ENCODE measurements around the gene TTC34.
"Not testable (repeated sequence)": the region's sequence is repeated elsewhere in the genome, so short reads cannot be mapped to it uniquely, and the experiment has no call there.

The TTC34 gene

DNA sequence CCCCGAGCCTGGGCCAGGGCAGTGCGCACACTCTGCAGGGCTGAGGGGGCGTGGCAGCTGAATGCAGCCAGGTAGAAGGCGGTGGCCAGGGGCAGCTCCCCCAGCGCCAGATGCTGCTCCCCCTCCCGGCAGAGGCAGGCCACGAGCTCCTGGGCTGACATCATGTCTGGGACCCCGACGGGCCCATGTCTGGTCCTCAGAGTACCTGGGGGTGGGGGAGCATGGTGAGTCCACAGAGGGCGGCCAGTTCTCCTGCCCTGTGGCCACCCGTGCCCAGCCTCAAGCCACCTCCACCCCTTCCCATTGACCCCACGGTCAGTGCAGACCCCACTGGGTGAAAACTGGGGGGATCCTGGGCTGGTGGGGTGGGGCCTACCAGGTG, 838 bp downstream of the TTC34 start:
- FAIRE-seq (no peak), DNase-seq (ENCODE audit: insufficient read length, low spot score) (no peak)

DNA sequence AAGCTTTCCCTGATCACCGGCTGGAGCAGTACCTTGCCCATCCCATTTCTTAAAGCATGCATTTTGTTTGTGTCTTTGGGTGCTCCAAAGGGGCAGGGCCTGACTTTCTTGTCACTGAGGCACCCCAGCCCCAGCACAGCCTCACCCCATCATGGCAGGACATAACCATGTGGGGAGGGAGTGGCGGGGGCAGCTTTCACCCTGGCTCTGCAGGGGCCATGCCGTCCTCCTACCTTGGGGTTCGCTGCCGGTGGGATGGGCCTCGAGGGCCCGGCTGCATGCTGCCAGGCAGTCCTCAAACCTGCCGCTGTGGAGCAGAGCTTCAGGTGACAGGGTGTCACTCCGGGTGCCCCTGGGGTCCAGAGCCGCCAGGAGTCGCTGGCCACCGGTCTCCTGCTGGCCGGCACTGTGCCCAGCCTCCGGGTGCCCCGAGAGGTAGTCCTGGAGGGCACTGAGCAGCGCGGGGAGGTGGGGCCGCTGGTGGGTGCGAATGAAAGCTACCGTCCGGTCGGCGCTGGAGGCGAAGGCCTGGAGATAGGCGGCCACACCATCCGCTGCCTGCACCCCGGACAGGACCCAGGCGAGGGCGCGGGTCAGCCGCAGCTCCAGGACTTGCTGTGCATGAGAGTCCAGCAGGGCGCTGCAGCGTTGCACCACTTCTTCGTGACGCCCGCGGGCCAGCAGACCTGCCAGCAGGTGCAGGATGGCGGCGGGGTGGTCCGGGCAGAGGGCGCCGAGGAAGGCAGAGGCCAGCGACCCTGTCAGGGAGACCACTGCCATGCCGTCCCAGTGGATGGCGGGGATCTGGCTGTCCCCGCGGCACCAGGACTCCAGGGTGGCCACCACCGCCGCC, 1.5 kb downstream of the TTC34 start:
- FAIRE-seq (no peak), DNase-seq (ENCODE audit: insufficient read length, low spot score) (no peak)

DNA sequence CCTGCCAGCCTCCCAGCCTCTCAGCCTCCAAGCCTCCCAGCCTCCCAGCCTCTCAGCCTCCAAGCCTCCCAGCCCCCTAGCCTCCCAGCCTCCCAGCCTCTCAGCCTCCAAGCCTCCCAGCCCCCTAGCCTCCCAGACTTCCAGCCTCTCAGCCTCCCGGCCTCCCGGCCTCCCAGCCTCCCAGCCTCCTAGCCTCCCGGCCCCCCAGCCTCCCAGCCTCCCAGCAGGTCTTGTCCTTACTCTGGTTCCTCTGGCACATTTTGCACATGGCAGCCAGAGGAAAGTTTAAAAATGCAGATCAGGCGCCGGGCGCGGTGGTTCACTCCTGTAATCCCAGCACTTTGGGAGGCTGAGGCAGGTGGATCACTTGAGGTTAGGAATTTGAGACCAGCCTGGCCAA, 2.5 kb downstream of the TTC34 start:
- not testable (repeated sequence) for DNase-seq (ENCODE audit: insufficient read length, low spot score)

DNA sequence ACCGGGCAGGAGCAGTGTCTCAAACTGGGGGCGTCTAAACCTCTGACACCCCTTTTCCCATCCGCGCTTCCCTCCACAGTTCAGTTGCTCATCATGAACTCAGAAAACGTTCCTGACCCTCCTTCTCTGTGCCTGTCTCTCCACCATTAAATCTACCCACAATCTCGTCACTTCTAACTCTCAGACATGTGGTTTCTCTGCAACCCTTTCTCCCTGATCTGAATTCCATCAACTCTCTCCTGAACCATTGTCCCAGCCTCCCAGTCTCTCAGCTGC, 3.8 kb downstream of the TTC34 start:
- DNase-seq (ENCODE audit: insufficient read length, low spot score) (no peak), FAIRE-seq (no peak)

More for the DNA sequence above, 2.5 kb downstream of the TTC34 start:
- not testable (repeated sequence) for FAIRE-seq

DNA sequence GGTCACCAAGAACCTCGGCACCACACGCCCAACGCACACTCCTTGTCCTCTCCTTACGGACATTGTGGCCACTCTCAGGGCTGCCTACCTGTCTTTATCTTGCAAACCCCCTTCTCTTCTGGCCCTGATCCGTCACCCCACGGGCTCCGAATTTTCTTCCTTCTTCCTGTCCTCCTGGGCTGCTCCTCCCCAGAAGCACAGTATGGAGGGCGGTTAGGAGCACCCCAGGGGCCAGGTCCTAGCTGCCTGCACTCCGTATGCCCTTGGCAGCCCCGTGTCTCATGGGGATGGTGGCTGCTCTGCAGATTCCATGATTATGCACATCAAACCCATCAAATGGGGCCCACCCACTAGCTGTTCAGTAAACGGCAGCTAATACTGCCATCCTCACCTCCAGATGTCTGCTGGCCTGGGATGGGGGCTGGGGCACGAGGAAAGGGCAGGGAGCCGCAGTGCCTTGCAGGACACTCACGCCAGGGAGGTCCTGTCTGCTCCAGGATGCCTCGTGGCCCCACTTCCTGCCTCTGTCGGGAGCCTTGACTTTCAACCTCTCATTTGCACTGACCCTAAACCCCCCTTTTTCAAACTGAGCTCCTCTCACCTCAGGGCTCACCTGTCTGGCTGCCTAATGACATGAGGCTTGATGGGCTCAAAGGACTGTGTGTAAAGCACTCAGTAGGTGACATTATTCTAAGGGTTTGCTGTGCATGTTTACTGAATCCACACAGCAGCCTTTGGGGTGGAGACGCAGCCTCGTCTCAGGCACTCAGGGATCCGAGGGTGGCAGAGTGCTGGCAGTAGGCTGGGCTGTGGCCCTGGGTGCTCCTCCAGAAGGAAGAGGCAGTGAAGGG, 4.4 kb downstream of the TTC34 start:
- FAIRE-seq (no peak), DNase-seq (ENCODE audit: insufficient read length, low spot score) (no peak)

DNA sequence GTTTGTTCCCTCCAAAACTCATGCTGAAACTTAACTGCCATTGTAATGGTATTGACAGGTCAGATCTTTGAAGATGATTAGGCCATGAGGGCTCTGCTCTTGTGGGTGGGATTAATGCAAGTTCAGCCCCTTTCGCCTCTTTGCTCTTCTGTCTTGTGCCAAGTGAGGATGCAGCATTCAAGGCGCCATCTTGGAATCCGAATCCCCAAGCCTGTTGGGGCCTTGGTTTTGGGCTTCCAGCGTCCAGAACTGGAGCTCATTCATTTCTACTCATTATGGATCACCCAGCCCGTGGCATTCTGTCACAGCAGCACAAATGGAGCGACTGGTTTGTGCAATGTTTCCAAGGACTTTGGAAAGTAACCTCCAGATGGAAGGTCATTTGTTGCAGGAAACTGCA, 5.6 kb downstream of the TTC34 start:
- no peak for DNase-seq (ENCODE audit: insufficient read length, low spot score)
- no peak for FAIRE-seq

DNA sequence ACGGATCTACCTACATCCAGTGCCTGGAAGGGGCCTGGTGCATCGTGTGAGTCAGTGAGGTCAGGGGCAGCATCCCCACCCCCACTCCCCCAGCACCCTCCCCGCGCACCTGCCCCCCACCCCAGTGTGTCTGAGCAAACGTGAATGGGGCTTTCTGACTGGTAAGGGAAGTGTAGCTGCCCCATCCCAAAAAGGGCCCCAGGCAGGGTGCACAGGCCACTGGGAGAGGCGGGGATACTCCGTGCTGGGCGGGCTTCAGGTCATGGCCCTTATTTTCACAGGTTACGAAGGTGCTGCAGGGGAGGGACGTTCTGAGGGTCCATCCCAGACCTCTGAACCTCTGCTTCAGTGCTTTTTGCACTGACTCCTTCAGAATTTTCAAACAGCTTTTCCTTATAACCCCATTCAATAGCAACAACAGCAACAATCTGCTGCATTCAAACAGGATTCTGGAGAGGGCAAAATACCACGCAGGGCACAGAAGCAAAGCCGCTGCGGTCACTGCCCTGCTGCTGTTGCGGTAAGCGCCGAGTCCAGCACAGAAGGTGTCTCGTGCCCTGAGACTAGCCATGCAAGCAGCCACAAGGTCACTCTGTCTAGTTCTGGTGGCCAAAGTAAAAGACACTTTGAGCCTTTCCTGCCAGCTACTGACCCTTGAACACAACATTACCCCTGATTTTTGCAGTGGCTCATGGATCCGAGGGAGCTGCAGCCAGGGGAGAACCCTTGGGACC, 10.3 kb downstream of the TTC34 start:
- FAIRE-seq: no peak
- DNase-seq (ENCODE audit: insufficient read length, low spot score): no peak

DNA sequence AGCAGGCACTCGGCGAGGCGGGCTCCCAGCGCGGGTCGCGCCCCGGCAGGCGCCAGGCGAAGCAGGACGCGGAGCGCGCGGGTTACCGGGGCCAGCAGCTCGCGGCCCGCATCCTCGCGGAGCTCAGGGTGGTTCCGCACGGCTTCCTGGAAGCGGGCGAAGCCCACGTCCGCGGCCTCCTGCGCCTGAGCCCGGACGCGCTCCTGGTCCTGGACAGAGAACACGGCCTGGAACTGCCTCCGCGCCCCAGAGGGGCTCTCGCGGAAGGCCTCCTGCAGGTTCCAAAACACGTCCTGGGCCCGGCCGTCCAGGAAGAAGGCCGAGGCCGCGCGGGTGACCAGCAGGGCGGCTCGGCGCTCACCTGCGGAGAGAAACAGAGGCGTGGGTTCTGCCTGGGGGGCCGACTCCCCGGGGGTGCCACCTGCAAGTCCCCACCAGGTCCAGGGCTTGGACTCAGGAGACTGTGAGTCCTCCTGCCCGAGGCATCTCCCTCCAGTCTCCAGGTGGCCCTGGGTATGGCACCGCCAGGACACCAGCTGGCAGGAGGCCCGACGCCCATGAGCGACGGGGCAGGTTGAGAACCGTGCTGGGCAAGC, 11.4 kb downstream of the TTC34 start:
- no peak for FAIRE-seq
- DNase-seq (ENCODE audit: insufficient read length, low spot score): no peak

DNA sequence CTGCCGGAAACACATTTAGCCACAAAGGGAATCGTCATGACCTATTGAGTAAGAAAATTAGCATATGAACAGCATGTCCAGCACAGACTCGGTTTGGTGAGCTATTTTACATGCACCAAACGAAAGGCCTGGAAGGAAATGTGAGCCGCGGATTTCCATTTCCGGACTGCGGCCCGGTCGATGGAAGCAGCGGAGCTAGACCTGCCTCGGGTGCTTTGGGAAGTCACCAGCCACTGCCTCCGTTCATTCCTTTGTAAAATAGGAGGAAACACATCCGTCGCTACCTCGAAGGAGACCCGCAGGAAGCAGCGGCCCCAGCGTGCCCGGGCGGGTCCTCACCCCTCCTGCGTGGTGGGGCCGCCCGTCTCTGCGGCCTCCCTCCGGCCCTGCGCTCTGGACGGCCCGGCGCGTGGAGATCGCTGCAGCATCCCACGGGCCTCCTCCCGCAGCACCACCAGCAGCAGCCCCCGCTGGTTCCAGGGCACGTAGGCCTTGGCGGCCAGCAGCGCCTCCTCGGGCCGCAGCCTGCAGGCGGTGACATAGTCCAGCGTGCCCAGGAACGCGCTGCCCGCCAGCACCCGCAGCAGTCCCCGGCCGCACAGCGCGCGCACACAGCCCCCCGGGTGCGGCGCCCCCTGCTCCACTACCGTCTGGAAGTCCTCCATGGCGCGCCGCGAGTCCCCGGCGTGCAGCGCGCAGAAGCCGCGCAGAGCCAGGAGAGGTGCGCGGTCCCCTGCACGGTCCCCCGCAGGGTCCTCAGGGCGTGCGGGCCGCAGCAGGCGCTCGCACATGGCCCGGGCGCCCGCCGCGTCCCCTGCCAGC, 12.1 kb downstream of the TTC34 start:
- DNase-seq (ENCODE audit: insufficient read length, low spot score): no peak
- no peak for FAIRE-seq

DNA sequence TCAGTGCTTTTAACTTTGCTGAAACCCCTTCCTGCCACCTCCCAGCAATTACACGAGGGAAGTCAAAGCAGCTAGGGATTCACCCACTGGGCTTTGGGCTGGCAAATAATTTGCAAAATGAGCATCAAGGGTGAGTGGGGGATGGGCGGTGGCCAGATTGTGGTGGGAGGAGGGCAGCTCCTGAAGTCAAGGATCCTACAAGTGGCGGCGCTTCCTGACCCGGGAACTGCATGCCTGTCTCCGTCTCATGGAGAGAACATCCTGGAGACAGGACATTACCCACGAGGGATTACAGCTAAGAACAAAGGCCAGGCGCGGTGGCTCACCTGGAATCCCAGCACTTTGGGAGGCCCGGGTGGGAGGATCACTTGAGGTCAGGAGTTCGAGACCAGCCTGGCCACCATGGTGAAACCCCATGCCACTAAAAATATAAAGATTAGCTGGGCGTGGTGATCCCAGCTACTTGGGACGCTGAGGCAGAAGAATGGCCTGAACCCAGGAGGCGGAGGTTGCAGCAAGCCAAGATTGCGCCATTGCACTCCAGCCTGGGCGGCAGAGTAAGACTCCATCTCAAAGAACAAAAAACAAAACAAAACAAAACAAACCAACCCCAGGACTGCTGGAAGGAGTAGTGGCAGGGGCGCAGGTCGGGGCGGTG, 12.9 kb downstream of the TTC34 start:
- FAIRE-seq (no peak), DNase-seq (ENCODE audit: insufficient read length, low spot score) (no peak)

DNA sequence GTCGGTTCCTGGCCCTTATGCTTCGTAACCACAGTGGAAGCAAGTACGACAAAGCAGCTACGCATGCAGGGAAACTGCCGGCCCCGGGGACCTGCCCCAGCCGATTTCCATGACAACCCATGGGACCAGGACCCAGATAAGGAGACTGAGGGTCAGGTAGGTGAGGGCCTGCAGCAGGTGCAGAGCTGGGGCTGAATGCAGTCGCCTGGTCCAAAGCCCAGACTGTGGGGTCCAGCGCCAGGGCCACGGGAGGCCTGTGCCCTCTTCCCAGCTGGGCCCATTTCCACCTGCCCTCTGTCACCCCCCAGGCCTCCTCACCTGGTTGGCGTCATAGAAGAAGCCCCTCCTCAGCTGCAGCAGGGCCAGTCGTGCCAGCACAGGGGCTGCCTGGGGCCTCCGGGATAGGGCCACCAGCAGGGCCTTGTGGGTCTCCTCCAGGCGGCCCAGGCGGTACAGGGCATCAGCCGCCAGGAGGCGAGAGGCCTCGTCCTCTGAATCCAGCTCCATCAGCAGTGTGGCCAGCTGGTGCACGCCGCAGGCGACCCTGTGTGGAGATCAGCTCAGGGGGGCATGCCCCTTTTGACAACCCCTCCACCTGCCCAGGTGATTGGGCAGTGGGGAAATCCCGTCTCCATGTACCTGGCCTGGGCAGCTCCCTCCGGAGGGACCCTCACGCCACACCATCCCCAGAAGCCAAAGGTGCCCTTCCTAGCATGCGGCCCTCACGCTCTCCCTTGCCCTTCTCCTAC, 14.2 kb downstream of the TTC34 start:
- no peak for FAIRE-seq

DNA sequence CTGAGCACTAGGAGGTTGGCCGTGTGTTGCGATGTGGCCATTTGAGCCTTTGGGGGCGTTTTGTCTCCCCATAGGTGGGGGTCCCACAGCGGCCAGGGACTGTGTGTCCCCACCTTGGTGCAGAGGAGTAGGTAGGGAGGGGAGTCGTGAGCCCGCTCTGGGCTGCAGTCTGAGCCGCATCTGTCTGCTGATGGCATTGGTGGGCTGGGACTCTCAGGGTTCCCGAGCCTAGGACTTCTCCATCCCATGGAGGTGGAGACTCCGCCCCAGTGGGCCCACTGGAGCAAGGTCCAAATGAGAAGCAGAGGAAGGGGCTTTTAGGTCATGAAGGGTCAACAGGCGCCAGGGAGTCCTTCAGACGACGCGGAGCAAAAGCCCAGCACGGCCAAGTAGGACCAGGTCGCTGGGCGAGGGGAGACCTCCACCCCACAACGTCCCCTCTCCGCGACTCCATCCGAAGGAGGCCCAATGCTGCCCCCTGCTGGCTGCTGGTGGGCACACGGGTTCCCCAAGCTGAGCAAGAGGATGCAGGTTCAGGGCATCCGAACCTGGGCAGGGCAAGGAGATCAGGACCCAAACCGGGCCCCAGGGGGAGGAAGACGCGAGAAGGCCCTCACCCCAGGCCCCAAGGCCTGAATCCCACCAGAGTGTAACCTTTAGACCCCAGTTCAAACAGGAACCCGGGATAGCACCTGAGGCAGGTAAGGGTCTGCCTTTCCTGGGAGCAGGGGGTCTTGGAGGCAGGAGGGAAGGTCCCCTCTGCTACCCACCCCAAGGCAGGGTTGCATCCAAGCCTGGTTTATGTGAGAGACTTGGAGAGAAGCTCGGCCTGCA, 14.9 kb downstream of the TTC34 start:
- FAIRE-seq (no peak), DNase-seq (ENCODE audit: insufficient read length, low spot score) (peak; percentile 36)

More for the DNA sequence above, 14.2 kb downstream of the TTC34 start:
- DNase-seq (ENCODE audit: insufficient read length, low spot score): no peak

DNA sequence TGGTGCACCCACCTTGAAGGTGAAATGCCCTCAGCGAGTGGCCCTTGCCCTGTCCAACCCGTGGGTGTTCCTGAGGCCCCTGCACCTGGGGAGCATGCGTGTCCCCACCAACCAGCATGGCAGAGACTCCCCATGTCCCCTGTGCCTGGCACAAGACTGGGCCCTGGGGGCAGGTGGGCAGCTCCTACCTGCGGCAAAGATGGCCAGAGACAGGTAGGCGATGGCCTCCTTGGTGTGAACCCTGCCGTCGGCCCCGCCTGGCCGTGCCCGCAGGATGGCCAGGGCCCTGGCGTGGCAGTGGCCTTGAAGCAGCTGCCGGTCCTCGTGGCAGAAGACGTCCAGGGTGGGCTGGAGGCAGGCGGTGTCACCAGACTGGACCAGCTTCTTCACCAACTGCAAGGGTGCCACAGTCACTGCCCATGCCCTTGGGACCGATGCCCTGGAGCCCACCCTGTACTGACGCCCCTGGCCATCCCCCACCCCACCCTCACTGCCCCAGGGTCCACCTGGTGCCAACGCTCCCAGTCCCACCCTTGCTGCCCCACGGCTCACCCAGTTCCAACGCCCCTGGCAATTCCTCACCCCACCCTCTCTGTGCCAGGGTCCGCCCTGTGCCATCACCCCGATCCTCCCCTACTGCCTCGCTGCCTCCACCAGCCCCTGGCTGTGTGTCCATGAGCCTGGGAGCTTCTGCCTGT, 15.7 kb downstream of the TTC34 start:
- DNase-seq (ENCODE audit: insufficient read length, low spot score) (no peak), FAIRE-seq (no peak)

DNA sequence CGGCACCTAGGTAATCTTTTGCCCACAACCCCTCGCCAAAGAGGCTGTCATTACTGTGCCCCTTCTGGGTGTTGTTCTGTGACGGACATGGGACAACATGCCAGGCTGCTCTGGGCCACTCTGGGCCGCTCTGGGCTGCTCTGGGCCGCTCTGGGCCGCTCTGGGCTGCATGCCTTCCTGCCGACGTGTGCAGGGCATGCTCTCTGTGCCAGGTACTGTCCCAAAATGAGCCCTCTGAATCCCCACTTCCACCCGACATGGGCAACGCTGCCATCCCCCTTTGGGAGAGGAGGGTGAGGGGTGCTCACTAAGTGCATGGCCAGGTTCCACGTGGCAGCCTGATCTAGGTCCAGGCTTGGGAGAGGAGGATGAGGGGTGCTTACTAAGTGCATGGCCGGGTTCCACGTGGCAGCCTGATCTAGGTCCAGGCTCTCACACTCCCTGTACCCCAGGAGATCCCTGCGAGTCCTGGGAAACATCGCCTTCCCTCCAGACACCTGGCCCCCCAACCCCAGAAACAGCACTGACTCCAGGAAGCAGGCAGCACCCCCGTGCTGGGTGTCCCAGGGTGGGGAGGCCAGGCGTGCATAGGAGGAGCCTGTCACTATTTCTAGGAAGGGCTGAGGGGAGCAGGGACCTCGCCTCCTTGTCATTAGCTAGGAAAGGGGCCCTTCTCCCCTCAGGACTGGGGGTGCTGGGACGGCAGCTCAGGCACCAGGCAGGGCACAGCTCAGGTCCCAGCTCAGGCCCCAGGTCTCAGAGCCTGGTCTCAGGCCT, 16.5 kb downstream of the TTC34 start:
- DNase-seq (ENCODE audit: insufficient read length, low spot score) (no peak), FAIRE-seq (no peak)

DNA sequence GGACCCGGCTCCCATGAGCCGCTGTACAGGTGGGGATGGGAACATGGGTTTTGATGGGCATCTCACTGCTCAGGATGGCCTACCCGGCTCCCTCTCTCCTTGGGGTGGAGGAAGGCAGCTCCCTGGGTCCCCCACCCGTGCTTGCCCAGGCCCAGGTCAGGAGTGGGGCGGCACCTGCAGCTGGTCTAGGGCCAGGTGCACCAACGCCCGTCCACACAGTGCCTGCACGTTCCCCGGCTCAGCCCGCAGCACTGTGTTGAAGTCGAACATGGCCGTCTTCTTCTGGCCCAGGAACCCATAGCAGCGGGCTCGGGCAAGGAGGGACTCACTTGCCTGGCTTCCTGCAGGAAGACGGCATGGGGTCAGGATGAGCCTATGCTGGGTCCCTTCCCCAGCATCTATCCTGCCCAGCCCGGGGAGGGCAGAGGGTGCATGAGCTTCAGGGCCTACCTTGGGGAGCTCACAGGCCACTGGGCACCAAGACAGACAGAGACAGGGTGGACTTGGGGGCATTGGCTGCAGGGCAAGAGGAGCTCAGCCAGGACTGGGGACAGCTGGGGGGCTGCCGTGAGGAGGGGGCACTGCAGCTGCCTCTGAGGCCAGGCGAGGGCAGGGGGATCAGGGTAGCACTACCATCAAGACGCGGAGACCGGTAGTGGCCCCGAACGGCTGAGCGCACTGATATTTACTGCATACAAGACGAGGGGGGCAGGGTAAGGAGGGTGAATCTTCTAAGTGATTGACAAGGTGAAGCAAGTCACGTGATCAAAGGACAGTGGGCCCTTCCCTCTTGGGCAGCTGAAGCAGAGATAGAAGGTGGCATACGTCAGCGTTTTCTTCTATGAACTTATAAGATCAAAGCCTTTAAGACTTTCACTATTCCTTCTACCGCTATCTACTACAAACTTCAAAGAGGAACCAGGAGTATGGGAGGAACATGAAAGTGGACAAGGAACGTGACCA, 17.8 kb downstream of the TTC34 start:
- DNase-seq (ENCODE audit: insufficient read length, low spot score) (no peak), FAIRE-seq (no peak)

DNA sequence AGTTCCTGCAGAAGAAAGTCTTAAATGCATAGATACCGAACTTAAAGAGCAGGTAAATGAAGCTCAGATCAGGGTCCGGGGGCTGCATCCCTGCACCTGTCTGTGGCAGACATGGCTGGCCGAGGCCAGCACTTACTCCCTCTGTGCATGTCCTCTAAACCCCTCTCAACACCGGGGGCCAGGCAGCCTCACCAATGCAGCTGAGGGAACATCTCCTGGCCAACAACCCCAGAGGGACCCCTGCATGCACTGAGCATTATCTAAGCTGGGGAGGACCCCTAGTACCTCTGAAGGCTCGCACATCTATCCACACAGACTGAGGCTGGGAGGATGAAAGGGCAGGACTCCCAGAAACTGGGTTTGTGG, 18.4 kb downstream of the TTC34 start:
- no peak for DNase-seq (ENCODE audit: insufficient read length, low spot score)
- no peak for FAIRE-seq
